Adipocyte (in vitro differentiated cells): ENCODE data around the gene S100A4.
A peak's percentile ranks its signal among the peaks of the same experiment; 100 is the strongest.
"Not testable (repeated sequence)": the region's sequence is repeated elsewhere in the genome, so short reads cannot be mapped to it uniquely, and the experiment has no call there.

Experiments
- DNase-seq: peaks from one replicate; pipeline ENCODE4 v3.0.0-alpha.2; 2015; ENCODE audit warnings: low read depth
- H3K27me3 ChIP-seq: replicated peaks from 2 replicates; pipeline ENCODE4 v1.7.0; 2013; ENCODE audit warnings: mild to moderate bottlenecking, low read length, moderate library complexity; ENCODE audit not compliant: control insufficient read depth, insufficient read depth
- H3K36me3 ChIP-seq: 2 replicates; pipeline ENCODE4 v1.7.0; 2013; ENCODE audit warnings: low read length, mild to moderate bottlenecking, moderate library complexity; ENCODE audit not compliant: control insufficient read depth, insufficient read depth, severe bottlenecking
- H3K4me1 ChIP-seq: 2 replicates; pipeline ENCODE4 v1.7.0; 2013; ENCODE audit warnings: mild to moderate bottlenecking, low read length, moderate library complexity; ENCODE audit not compliant: control insufficient read depth, insufficient read depth
- H3K4me3 ChIP-seq: 2 replicates; pipeline ENCODE4 v1.7.0; 2013; ENCODE audit warnings: mild to moderate bottlenecking, low read length, moderate library complexity
- H3K9ac ChIP-seq: 2 replicates; pipeline ENCODE4 v1.7.0; 2013; ENCODE audit warnings: mild to moderate bottlenecking, low read length, moderate library complexity
- H3K9me3 ChIP-seq: 2 replicates; pipeline ENCODE4 v1.7.0; 2013; ENCODE audit warnings: mild to moderate bottlenecking, low read length, moderate library complexity; ENCODE audit not compliant: control insufficient read depth

The S100A4 gene

DNA sequence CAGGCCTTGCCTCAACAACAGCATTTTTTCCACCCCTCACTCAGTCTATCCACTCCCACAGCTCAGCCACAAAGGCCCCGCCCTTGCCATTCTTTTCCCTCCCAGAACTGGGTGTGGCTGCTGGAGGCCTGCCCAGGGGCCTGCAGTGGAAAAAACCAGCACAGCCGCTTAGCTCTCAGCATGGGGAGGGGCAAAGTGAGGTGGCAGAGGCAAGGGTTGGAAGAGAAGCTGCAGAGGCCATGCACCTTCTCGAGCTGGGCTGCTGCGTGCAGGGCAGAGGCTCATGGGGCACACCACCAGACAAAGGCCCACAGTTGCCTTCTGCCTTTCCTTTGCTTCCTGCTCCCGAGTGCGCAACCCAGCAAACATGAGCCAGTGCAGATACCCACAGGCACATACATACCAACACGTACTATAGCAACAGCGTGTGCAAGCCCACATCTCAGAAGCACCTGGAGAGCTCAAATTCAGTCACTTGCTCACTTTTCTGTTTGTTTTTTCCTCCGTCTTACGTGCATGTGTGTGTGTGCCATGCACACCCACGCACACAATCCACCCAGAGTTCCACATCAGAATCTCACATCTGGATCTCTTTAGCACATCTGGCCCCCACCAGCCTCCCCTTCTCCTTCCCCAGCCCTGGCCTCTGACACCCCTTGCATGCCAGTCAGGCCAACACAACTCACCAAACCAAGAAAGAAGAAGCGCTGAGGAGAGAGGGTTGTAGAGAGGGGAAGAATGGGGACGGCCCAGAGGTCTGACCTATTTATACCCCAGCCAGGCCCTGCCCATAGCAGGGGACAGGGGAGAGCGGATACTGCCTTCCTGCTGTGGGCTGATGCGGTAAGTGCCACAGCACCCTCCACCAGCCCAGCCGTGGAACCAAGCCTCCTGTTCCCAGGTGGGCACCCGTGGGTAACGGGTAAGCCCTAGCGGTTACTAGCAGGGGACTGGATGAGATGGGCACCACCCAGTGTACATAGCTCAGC, at the start of gene S100A4:
TSS of gene S100A4 (minus strand) at position 740 of the 989 bp plus-strand sequence. CDS start 1,012 bp downstream, outside the sequence.
- no peaks in the 10 kb centered on the region for H3K9me3 ChIP-seq
- H3K36me3 ChIP-seq = peaks cover 19% of the 10 kb centered on the region
- H3K27me3 ChIP-seq = no peaks in the 10 kb centered on the region
- peak; percentile 99 for DNase-seq
- peak within 1 kb of the TSS; percentile 98 for H3K9ac ChIP-seq
- H3K4me1 ChIP-seq = peaks cover 89% of the 10 kb centered on the region
- H3K4me3 ChIP-seq = peak within 1 kb of the TSS; percentile 91

DNA sequence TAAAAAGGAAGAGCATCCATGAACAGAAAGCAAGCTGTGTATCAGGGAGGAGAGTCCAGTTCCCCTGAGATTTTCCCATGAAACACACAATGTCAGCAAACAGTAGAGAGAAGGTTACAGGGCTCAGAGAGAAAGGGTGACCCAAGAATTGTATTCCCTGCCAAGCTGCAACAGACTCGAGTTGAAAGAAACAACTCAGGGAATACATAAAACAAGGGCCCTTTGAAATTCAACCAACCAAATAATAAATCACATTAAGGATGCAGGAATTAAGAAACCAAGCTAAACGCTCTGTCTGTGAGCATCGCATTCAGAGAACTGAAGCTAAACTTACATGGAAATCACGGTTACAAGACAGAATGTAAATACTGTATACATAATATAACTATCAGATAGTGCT, 47.1 kb upstream of the S100A4 start:
- Histone ChIP-seq H3K9me3 (no peaks in the 10 kb centered on the region), H3K36me3 (no peaks in the 10 kb centered on the region), H3K9ac (peak overlapping the region; percentile 29), H3K27me3 (no peaks in the 10 kb centered on the region), H3K4me1 (peaks cover 27% of the 10 kb centered on the region), H3K4me3 (no peak overlapping the region)
- DNase-seq = no peak

GRCh38 chr1:153588482-153588881, 42.9 kb upstream of the S100A4 start:
- no peaks in the 10 kb centered on the region for H3K27me3 ChIP-seq
- DNase-seq = no peak
- no peaks in the 10 kb centered on the region for H3K36me3 ChIP-seq
- H3K9me3 ChIP-seq = no peaks in the 10 kb centered on the region
- H3K4me1 ChIP-seq = peaks cover 32% of the 10 kb centered on the region
- H3K9ac ChIP-seq = no peak overlapping the region
- H3K4me3 ChIP-seq = no peak overlapping the region

GRCh38 chr1:153588033-153588432, 42.4 kb upstream of the S100A4 start:
- H3K36me3 ChIP-seq, H3K9ac ChIP-seq, H3K4me3 ChIP-seq, DNase-seq, H3K9me3 ChIP-seq, H3K27me3 ChIP-seq: not testable (repeated sequence)
- H3K4me1 ChIP-seq = peaks cover 28% of the 10 kb centered on the region

- no peaks in the 10 kb centered on the region for H3K36me3 ChIP-seq
- DNase-seq = no peak
- no peak overlapping the region for H3K4me3 ChIP-seq
- no peaks in the 10 kb centered on the region for H3K9me3 ChIP-seq
- H3K9ac ChIP-seq = no peak overlapping the region
- H3K4me1 ChIP-seq = peaks cover 21% of the 10 kb centered on the region
- no peaks in the 10 kb centered on the region for H3K27me3 ChIP-seq
These were observed 41.7 kb upstream of the S100A4 start for GRCh38 chr1:153587314-153587713.

GRCh38 chr1:153586347-153586746, 40.7 kb upstream of the S100A4 start:
- H3K4me3 ChIP-seq = no peak overlapping the region
- H3K4me1 ChIP-seq = peaks cover 20% of the 10 kb centered on the region
- no peaks in the 10 kb centered on the region for H3K27me3 ChIP-seq
- no peaks in the 10 kb centered on the region for H3K9me3 ChIP-seq
- H3K9ac ChIP-seq = no peak overlapping the region
- no peak for DNase-seq
- no peaks in the 10 kb centered on the region for H3K36me3 ChIP-seq

GRCh38 chr1:153585006-153585405, 39.4 kb upstream of the S100A4 start:
- H3K36me3 ChIP-seq = no peaks in the 10 kb centered on the region
- no peaks in the 10 kb centered on the region for H3K9me3 ChIP-seq
- H3K4me3 ChIP-seq = no peak overlapping the region
- peaks cover 20% of the 10 kb centered on the region for H3K4me1 ChIP-seq
- DNase-seq = no peak
- no peaks in the 10 kb centered on the region for H3K27me3 ChIP-seq
- no peak overlapping the region for H3K9ac ChIP-seq

DNA sequence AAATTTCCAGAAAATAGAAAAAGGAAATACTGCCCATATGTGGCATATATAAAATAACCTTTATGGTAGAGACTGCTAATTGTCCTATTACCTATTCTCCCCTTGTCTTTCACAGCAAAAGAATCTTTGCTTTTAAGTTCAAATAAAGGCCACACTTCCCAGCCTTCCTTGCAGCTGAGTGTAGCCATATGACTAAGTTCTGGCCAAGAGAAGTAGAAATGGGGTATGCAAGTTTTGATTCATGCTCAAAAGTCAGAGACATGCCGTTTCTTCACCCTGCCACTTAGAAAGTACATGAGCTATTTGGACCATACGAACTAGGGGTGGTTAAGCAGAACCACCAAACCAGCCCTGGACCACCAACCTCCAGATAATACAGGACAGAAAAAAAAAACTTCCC, 38.4 kb upstream of the S100A4 start:
- no peaks in the 10 kb centered on the region for H3K36me3 ChIP-seq
- DNase-seq = no peak
- no peaks in the 10 kb centered on the region for H3K9me3 ChIP-seq
- peaks cover 24% of the 10 kb centered on the region for H3K4me1 ChIP-seq
- H3K9ac ChIP-seq = no peak overlapping the region
- H3K27me3 ChIP-seq = no peaks in the 10 kb centered on the region
- no peak overlapping the region for H3K4me3 ChIP-seq

- not testable (repeated sequence) for H3K27me3 ChIP-seq, DNase-seq, H3K9ac ChIP-seq, H3K36me3 ChIP-seq, H3K9me3 ChIP-seq, H3K4me3 ChIP-seq
- H3K4me1 ChIP-seq = peaks cover 27% of the 10 kb centered on the region
These were observed 37.9 kb upstream of the S100A4 start for GRCh38 chr1:153583514-153583913.

GRCh38 chr1:153582836-153583235, 37.2 kb upstream of the S100A4 start:
- not testable (repeated sequence) for H3K27me3 ChIP-seq, H3K36me3 ChIP-seq, H3K9ac ChIP-seq, H3K4me3 ChIP-seq, H3K9me3 ChIP-seq, DNase-seq
- H3K4me1 ChIP-seq = peaks cover 27% of the 10 kb centered on the region

GRCh38 chr1:153578936-153579335, 33.3 kb upstream of the S100A4 start:
- no peaks in the 10 kb centered on the region for H3K36me3 ChIP-seq
- no peaks in the 10 kb centered on the region for H3K27me3 ChIP-seq
- no peaks in the 10 kb centered on the region for H3K9me3 ChIP-seq
- no peak overlapping the region for H3K9ac ChIP-seq
- no peak for DNase-seq
- peaks cover 18% of the 10 kb centered on the region for H3K4me1 ChIP-seq
- H3K4me3 ChIP-seq = no peak overlapping the region
